Measurements from ENCODE around the gene TSC22D2. TPM values are rescaled to one million over a fixed set of nuclear protein-coding genes. Genes with fewer than 3 reads are reported as not detected.

The TSC22D2 gene
- 64.4 and 106 TPM in 2 replicates for total RNA-seq (ENCODE audit: low replicate concordance)
- long read RNA-seq, transcript TSC22D2-202 (2 exons, 930 nt) = major isoform, 6 of 43 reads
- long read RNA-seq, transcript TSC22D2-203 (3 exons, 2,093 nt) = major isoform, 6 of 43 reads
- long read RNA-seq, partial matches to known transcripts = 24 of 43 reads
- long read RNA-seq, other reads (novel, unspliced or antisense) = 7 of 43 reads

DNA sequence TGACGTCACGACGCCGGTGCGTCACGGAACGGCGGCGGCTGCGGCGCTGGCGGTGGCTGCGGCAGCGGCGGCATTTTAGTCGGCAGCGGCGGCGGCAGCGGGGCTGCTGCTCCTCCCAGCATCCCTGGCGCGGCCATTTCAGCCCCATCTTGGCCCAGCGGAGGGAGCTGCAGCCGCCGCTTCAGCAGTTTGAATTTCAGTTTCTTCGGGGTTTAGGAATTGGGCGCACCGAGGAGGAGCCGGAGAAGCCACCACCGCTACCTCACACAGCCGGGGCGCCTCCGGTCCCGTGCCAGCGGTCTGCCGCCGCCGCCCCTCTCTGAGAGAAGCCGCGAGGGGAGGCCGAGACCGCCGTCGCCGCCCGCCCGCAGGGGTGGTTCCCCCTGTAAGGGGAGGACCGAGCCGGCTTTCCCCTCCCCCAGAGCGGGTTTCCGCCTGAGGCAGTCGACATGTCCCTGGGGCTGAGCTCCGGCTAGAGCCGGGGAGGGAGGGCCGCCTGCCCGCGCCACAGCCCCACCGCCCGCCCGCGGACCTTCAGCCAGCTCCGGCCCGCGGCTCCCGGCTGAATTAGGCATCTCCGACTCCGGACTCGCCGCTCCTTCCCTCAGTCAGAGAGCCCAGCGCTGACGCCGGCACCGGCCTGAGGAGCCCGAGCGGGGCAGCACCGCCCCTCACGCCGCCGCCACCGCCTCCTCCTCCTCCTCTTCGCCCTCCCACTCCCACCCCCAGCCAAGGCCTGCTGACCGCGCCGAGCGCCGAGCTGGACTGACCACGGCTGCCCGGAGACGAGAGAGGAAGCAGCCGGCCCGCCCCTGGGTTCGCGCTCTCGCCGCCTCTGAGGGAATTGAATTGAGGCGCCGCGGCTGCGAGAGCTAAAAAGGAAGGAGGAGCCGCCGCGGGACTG is at the start of gene TSC22D2:
Gene TSC22D2 (plus strand): TSS at position 78 of the 904 bp plus-strand sequence. CDS start 1,053 bp downstream, outside the sequence.
- no peaks in the 10 kb centered on the region for H3K27me3 Mint-ChIP-seq
- no peaks in the 10 kb centered on the region for H3K9me3 Mint-ChIP-seq
- H3K27ac Mint-ChIP-seq = peak within 1 kb of the TSS; percentile 99
- H3K36me3 Mint-ChIP-seq = peaks cover 21% of the 10 kb centered on the region
- TF ChIP-seq CTCF (conservative IDR thresholded peaks at IDR 0.05) = peak; percentile 52
- peaks cover 20% of the 10 kb centered on the region for H3K4me1 Mint-ChIP-seq (ENCODE audit: unreplicated experiment)
- peak; percentile 97 for DNase-seq (ENCODE audit: extremely low spot score, unreplicated experiment)
- H3K4me3 Mint-ChIP-seq = peak within 1 kb of the TSS; percentile 98

DNA sequence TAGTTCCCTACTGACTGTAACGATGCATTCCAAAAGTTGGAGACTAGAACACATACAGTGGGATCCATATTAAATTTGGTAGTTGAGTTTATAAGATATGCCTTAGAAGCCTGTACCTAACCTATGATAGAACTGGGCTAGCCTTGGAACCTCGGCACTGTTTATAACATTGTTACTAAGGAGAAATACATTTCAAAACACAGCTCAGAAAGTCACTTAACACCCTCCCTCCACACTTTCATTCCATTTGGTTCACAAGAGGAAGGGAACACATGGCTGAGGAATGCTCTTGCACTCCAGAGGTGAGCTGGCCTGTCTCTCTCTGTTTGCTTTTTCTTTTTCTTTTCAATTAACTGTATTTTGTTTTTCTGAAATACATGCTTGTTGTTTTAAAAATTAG is 48.7 kb upstream of the TSC22D2 start:
- no peak for TF ChIP-seq CTCF (conservative IDR thresholded peaks at IDR 0.05)
- no peak overlapping the region for H3K4me3 Mint-ChIP-seq
- no peak for DNase-seq (ENCODE audit: extremely low spot score, unreplicated experiment)
- H3K27me3 Mint-ChIP-seq = no peaks in the 10 kb centered on the region
- H3K9me3 Mint-ChIP-seq = no peaks in the 10 kb centered on the region
- H3K4me1 Mint-ChIP-seq (ENCODE audit: unreplicated experiment) = peaks cover 7% of the 10 kb centered on the region
- no peaks in the 10 kb centered on the region for H3K36me3 Mint-ChIP-seq
- H3K27ac Mint-ChIP-seq = no peak overlapping the region

GRCh38 chr3:150360966-150361365 is 47.1 kb upstream of the TSC22D2 start:
- no peak for TF ChIP-seq CTCF (conservative IDR thresholded peaks at IDR 0.05)

DNA sequence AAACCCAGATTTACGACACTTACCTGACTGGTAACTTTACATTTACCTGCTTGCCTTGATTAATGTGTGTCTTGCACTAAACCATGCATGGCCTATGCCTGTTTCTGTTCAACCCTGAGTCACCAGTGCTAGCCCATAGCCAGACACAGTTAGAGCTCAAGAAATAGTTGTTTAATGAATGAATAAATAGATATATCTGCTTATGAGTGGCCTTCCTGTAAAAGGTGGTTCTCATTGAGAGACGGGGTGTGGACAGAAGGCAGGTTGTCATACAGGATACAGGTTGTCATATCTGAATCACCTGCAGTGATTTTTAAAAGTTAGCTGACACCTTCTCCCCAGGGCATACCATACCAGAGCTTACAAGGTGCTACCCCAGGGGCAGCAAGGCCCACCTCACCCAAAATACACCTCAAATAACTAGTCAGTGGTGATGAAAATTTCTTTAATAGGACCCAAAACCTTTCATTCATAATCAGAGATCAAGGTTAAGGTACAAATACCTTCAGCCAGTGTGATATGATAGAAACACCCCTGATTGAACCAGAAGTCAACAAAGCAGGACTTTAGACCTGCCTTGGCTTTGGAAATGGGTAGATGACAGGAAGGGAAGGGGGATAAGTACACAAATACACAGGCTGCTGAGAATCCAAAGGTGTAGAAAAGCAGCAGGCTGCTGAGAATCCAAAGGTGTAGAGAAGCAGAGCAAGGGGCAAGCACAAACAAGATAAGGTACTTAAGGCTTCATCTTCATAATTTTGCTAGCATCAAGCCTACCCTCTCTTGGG is 45.4 kb upstream of the TSC22D2 start:
- Mint-ChIP-seq H3K27me3 (no peaks in the 10 kb centered on the region), H3K4me1 (ENCODE audit: unreplicated experiment) (peaks cover 5% of the 10 kb centered on the region), H3K36me3 (no peaks in the 10 kb centered on the region), H3K4me3 (peak overlapping the region; percentile 23), H3K9me3 (no peaks in the 10 kb centered on the region), H3K27ac (peak overlapping the region; percentile 91)
- no peak for TF ChIP-seq CTCF (conservative IDR thresholded peaks at IDR 0.05)
- no peak for DNase-seq (ENCODE audit: extremely low spot score, unreplicated experiment)

More at GRCh38 chr3:150360966-150361365, 47.1 kb upstream of the TSC22D2 start:
- DNase-seq (ENCODE audit: extremely low spot score, unreplicated experiment) = no peak
- peaks cover 9% of the 10 kb centered on the region for H3K4me1 Mint-ChIP-seq (ENCODE audit: unreplicated experiment)
- no peak overlapping the region for H3K27ac Mint-ChIP-seq
- no peaks in the 10 kb centered on the region for H3K27me3 Mint-ChIP-seq
- H3K9me3 Mint-ChIP-seq = no peaks in the 10 kb centered on the region
- no peaks in the 10 kb centered on the region for H3K36me3 Mint-ChIP-seq
- H3K4me3 Mint-ChIP-seq = no peak overlapping the region

DNA sequence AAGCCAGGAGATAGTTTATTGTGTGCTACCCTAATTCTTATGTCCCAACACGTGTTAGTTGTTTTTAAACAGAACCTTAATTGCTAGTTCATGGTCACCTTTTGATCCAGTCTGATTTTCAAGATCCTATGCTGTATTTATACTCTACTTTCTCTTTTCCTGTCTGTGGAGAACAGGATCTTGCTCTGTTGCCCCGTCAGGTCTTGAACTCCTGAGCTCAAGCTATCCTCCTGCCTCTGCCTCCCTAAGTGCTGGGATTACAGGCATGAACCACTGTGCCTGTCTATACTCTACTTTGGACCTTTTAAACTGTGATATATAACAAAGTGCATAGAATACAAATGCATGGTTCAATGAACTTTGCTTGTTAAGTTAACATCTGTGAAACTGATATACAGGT is 44.7 kb upstream of the TSC22D2 start:
- no peaks in the 10 kb centered on the region for H3K36me3 Mint-ChIP-seq
- DNase-seq (ENCODE audit: extremely low spot score, unreplicated experiment) = no peak
- no peak overlapping the region for H3K4me3 Mint-ChIP-seq
- H3K9me3 Mint-ChIP-seq = no peaks in the 10 kb centered on the region
- peaks cover 5% of the 10 kb centered on the region for H3K4me1 Mint-ChIP-seq (ENCODE audit: unreplicated experiment)
- no peak for TF ChIP-seq CTCF (conservative IDR thresholded peaks at IDR 0.05)
- H3K27ac Mint-ChIP-seq = peak overlapping the region; percentile 91
- H3K27me3 Mint-ChIP-seq = no peaks in the 10 kb centered on the region

Data from type B pancreatic cell (in vitro differentiated cells).